OCI-LY7 (cell line): Measurements from ENCODE around the gene RAD17. TPM values are rescaled to one million over a fixed set of nuclear protein-coding genes. Genes with fewer than 3 reads are reported as not detected.

ENCODE experiments used
- BruUV-seq: library from RNA; stranded (reverse); fragments of 400-500 nt; replicated peaks from 2 replicates; lab custom pipeline; 2021; lab: Mats Ljungman, UMichigan
- CTCF ChIA-PET: fragments of 300-600 bp; sonication (Branson Sonifier 250); formaldehyde crosslinking; loops from one replicate; lab custom pipeline; 2022; ENCODE audit warnings: antibody characterized with exemption; ENCODE audit not compliant: unreplicated experiment; lab: Charles Lee
- POLR2A ChIA-PET: fragments of 300-600 bp; sonication (Branson Sonifier 250); formaldehyde crosslinking; loops from one replicate; lab custom pipeline; 2022; ENCODE audit warnings: antibody characterized with exemption; lab: Charles Lee
- DNase-seq: peaks from one replicate; pipeline ENCODE4 v3.0.0-alpha.2; 2015; ENCODE audit warnings: low spot score
- H2AFZ ChIP-seq: fragments of 200-600 bp; sonication (generic), shearing (Covaris generic); 2 replicates; pipeline ENCODE4 v1.6.1; 2014; ENCODE audit warnings: mild to moderate bottlenecking, antibody characterized with exemption, low read length, moderate library complexity
- H3K27ac ChIP-seq: fragments of 200-600 bp; sonication (generic); 2 replicates; pipeline ENCODE4 v1.5.1; 2014; ENCODE audit warnings: mixed run types, low read depth, mild to moderate bottlenecking, moderate library complexity, low read length, inconsistent platforms; ENCODE audit not compliant: poor library complexity, severe bottlenecking
- H3K36me3 ChIP-seq: fragments of 200-600 bp; sonication (generic); 2 replicates; pipeline ENCODE4 v1.6.1; 2014; ENCODE audit warnings: mild to moderate bottlenecking, antibody characterized with exemption, low read length, moderate library complexity, mixed read lengths; ENCODE audit not compliant: insufficient read depth
- H3K4me1 ChIP-seq: fragments of 200-600 bp; sonication (generic); 2 replicates; pipeline ENCODE4 v1.5.1; 2014; ENCODE audit warnings: mild to moderate bottlenecking, low read length; ENCODE audit not compliant: insufficient read depth, poor library complexity, severe bottlenecking
- H3K4me2 ChIP-seq: fragments of 200-600 bp; sonication (generic); 2 replicates; pipeline ENCODE4 v1.6.1; 2014; ENCODE audit warnings: mild to moderate bottlenecking, low read length
- H3K4me3 ChIP-seq: fragments of 200-600 bp; sonication (generic); 2 replicates; pipeline ENCODE4 v1.5.1; 2014; ENCODE audit warnings: mild to moderate bottlenecking, low read depth, low read length; ENCODE audit not compliant: poor library complexity, severe bottlenecking
- H3K79me2 ChIP-seq: fragments of 200-600 bp; sonication (generic); 2 replicates; pipeline ENCODE4 v1.6.1; 2016; ENCODE audit warnings: low read depth, mild to moderate bottlenecking, low read length, moderate library complexity, mixed read lengths; ENCODE audit not compliant: insufficient read depth
- H3K9me2 ChIP-seq: fragments of 200-600 bp; sonication (generic); 2 replicates; pipeline ENCODE4 v1.6.1; 2016; ENCODE audit warnings: mild to moderate bottlenecking, low read length, mixed read lengths; ENCODE audit not compliant: insufficient read depth
- H3K9me3 ChIP-seq: fragments of 200-600 bp; sonication (generic); 2 replicates; pipeline ENCODE4 v1.6.1; 2014; ENCODE audit warnings: mild to moderate bottlenecking, mixed run types, low read length, mixed read lengths
- H4K20me1 ChIP-seq: fragments of 200-600 bp; sonication (generic); 2 replicates; pipeline ENCODE4 v1.6.1; 2014; ENCODE audit warnings: mild to moderate bottlenecking, antibody characterized with exemption, low read length, moderate library complexity, mixed read lengths; ENCODE audit not compliant: insufficient read depth
- CTCF ChIP-seq: fragments of 200-600 bp; sonication (generic); conservative IDR thresholded peaks from 2 replicates; pipeline ENCODE4 v1.5.1; 2014; ENCODE audit warnings: mild to moderate bottlenecking, antibody characterized with exemption, low read length, moderate library complexity, mixed read lengths
- EZH2phosphoT487 ChIP-seq: fragments of 200-600 bp; sonication (generic); IDR thresholded peaks from 2 replicates; pipeline ENCODE4 v1.6.1; 2018; ENCODE audit warnings: low read depth, borderline replicate concordance, mild to moderate bottlenecking, mixed run types, antibody characterized with exemption, low read length, moderate library complexity, mixed read lengths
- intact Hi-C: fragments of 100-400 bp; cut with micrococcal nuclease; formaldehyde crosslinking; loops from one replicate; pipeline ENCODE4 v1.10.0; 2022; ENCODE audit not compliant: unreplicated experiment
- total RNA-seq, 2 experiments: library from RNA; depleted of rRNA in 1 of 2; stranded (reverse); fragments of >200 nt in 1 of 2; shearing (Covaris generic) in 1 of 2; gene quantifications; 2 replicates each; pipeline ENCODE4 v1.2.3, GENCODE V29; 2014 to 2022

The RAD17 gene
- total RNA-seq, 2 experiments from 2014 or later, result 64.1 to 79.1 TPM

DNA sequence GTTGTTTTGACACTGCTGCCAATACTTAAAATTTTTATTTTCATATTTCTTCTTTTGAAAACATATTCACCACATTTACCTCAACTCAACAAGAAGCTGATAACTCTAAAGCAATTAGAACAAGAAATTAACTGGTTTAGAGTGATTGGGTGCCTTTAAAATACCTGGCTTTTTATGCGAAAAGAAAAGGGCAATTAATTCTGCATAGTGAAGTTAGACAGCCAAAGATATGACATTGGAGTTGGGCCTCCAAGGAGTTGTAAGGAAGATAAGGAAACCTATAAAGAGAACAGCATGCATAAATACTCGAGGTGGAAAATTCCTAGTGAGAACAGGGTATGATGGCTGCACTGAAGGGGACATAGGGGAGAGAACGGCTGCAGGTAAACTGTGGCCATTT, 9.9 kb upstream of the RAD17 start:
- no peaks in the 10 kb centered on the region for H3K9me3 ChIP-seq
- no peak overlapping the region for H3K4me3 ChIP-seq
- intact Hi-C loops, result no loop called here
- BruUV-seq, result no TSS peak
- peaks cover 60% of the 10 kb centered on the region for H3K79me2 ChIP-seq
- H4K20me1 ChIP-seq, result no peaks in the 10 kb centered on the region
- H3K27ac ChIP-seq, result no peak overlapping the region
- peaks cover 95% of the 10 kb centered on the region for H3K36me3 ChIP-seq
- ChIA-PET CTCF (no interaction called here), POLR2A (interaction anchor here (0.5 to 1.2 kb wide), 3 partner anchors 15 to 259 kb away, joined by 4 to 5 read pairs (median 4); no protein-coding TSS in a partner anchor)
- TF ChIP-seq CTCF, result no peak
- no peak for TF ChIP-seq EZH2phosphoT487
- no peak overlapping the region for H3K4me2 ChIP-seq
- no peaks in the 10 kb centered on the region for H3K9me2 ChIP-seq
- H2AFZ ChIP-seq, result no peak overlapping the region
- no peak for DNase-seq
- peaks cover 6% of the 10 kb centered on the region for H3K4me1 ChIP-seq

- intact Hi-C loops, result no loop called here
- no peaks in the 10 kb centered on the region for H3K9me3 ChIP-seq
- POLR2A ChIA-PET, result no interaction called here
- no peak overlapping the region for H2AFZ ChIP-seq
- H3K79me2 ChIP-seq, result peaks cover 67% of the 10 kb centered on the region
- DNase-seq, result no peak
- H3K4me2 ChIP-seq, result no peak overlapping the region
- no peak overlapping the region for H3K4me3 ChIP-seq
- H4K20me1 ChIP-seq, result no peaks in the 10 kb centered on the region
- H3K27ac ChIP-seq, result no peak overlapping the region
- peaks cover 13% of the 10 kb centered on the region for H3K4me1 ChIP-seq
- CTCF ChIA-PET, result no interaction called here
- BruUV-seq, result no TSS peak
- peaks cover 95% of the 10 kb centered on the region for H3K36me3 ChIP-seq
- H3K9me2 ChIP-seq, result no peaks in the 10 kb centered on the region
- TF ChIP-seq CTCF (no peak), EZH2phosphoT487 (no peak)
These were observed 9.2 kb upstream of the RAD17 start for GRCh38 chr5:69360442-69360841.

GRCh38 chr5:69364414-69364813, 5.2 kb upstream of the RAD17 start:
- TF ChIP-seq CTCF (peak; percentile 72), EZH2phosphoT487 (no peak)
- intact Hi-C loops, result no loop called here
- DNase-seq, result peak; percentile 51
- H3K36me3 ChIP-seq, result peaks cover 91% of the 10 kb centered on the region
- peak overlapping the region; percentile 8; the same call in 1 of the 2 replicates for H3K4me2 ChIP-seq
- no peak overlapping the region for H3K4me3 ChIP-seq
- peaks cover 82% of the 10 kb centered on the region for H3K79me2 ChIP-seq
- BruUV-seq, result no TSS peak
- peaks cover 12% of the 10 kb centered on the region for H4K20me1 ChIP-seq
- H3K9me3 ChIP-seq, result no peaks in the 10 kb centered on the region
- H3K4me1 ChIP-seq, result peaks cover 35% of the 10 kb centered on the region
- no peak overlapping the region for H2AFZ ChIP-seq
- H3K9me2 ChIP-seq, result no peaks in the 10 kb centered on the region
- CTCF ChIA-PET, result no interaction called here
- H3K27ac ChIP-seq, result peak overlapping the region; percentile 2
- POLR2A ChIA-PET, result no interaction called here
